LHCN-M2 (cell line): Measurements from ENCODE around the gene BCL2. TPM values are rescaled to one million over a fixed set of nuclear protein-coding genes. Genes with fewer than 3 reads are reported as not detected.

ENCODE experiments used
- DNase-seq: peaks from one replicate; pipeline ENCODE4 v3.0.0-alpha.2; 2012; ENCODE audit warnings: low read depth
- total RNA-seq: library from RNA; depleted of rRNA; stranded (reverse); fragments of >200 nt; gene quantifications from 2 replicates; pipeline ENCODE4 v1.2.3, GENCODE V29; 2014

The BCL2 gene
- total RNA-seq, 1 experiment from 2014 or later, result 2.5 TPM

DNA sequence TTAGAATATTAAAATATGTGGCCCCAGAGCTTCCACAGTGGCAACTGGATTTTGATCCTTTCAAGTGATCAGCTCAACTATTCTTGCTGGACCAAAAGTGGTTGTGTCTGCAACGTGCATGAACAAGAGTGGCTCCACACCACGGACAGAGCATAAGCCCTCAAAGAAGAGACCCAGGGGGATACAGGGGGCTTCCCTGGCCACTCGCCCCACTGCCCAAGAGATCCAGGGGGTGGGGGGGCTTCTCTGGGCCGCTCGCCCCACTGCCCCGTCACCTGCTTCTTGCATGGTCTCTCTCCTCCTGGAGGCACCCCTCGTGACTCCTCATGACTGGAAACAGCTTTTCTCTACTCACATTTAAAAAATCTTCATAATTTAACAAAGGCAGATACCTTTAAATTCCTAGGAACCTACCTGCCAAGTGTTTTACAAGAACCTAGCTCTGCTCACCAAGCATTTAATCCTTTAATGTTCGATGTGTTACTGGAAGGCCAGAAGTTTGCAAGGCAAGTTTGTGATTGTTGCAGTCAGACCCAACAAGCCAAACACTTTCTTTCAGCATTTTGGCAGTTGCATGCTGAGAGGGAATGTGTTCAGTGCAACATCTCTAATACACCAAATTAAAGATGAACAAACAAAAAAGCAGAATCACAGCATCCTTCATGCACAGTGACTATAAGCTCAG is 174.3 kb downstream of the BCL2 start:
- DNase-seq, result no peak

DNA sequence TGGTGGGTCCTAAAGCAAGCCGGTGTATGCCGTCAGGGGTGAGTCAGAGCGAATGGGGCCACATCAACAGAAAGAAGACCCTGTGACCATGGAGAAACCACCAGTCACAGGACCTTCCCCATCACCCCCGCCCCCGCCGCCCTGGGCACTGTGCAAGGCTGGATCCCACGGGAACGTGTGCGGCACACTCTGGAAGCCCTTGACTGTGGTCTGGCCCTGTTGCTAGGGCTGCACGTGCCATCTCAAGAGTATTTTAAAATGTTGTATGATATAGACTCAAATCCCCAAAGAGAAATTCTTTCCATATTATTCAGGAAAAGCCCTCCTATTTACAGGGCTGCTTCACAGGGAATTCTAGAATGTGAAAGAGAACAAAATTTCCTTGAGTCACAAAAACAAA is 174.8 kb downstream of the BCL2 start:
- no peak for DNase-seq

DNA sequence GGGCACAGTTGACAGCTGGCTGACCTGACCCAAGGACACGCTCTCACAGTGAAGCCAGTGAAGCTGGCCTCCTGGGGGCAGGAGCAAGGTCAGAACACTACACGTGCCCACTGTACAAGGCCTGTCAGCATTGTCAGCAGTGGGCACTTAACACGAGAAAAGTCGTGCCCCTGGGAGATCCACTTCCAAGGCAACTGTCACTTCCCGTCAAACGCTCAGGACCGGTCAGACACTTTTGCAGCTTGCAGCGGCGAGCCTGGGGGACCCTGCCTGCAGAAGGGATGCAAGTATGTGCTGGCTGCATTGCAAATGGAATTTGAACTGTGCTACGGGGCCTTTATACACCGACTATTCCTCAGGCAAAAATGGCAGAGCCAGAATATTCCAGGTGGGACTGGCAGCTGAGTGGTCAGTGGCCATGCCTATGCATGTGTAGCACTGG is 176.2 kb downstream of the BCL2 start:
- DNase-seq, result no peak

DNA sequence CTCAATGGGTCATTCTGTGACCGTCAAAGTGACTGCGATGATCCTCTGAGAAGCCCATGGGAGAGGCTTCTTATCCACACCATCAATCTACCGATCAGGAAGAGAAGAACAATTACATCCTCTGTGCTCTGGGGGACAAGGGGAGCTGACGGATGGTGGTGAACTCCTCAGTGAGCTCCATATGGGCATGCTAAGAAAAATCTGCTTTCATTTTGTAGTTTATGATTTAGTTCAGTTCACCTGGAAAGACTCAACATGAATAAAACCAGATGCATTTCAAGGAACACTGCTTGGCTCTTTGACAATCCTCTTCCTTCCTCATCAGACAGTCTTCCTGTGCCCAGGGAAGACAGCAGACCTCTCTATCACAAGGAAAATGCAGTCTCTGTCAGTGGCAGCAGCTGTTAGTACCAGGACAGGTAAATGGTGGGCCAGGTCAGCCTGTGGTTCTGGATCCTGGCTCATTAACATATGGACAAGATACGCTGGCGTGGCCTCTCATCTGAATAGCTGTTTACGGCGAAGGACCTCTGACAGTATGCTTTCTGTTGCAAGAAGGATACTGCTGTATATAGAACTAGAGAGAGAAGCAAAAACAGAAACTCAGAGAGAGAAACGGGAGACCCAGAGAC is 176.9 kb downstream of the BCL2 start:
- no peak for DNase-seq

GRCh38 chr18:63141778-63142176 is 177.8 kb downstream of the BCL2 start:
- DNase-seq, result no peak

- no peak for DNase-seq
These were observed 178.4 kb downstream of the BCL2 start for GRCh38 chr18:63140997-63141777.

GRCh38 chr18:63140038-63140450 is 179.5 kb downstream of the BCL2 start:
- no peak for DNase-seq

- DNase-seq, result no peak
These were observed 180.9 kb downstream of the BCL2 start for GRCh38 chr18:63138436-63139340.

DNA sequence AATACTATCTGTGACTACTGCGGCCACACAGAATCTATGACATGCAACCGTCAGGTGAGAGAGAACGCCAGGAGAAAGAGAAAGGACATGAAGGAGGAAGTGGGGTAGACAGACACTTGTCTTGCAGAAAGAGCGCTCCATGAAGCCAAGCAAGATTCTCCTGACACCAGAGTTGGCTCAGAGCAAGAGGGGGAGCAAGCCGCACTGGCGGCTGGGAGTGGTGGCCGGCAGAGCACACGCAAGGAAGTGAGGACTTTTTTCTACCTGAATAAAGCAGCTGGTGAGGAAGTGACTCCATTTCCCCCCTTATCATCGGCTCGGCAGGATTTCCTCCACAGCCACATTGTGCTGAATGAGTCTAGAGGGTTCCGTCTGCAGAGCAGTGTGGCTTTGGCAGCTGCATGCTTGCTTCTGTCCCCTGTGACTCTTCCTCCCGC is 181.6 kb downstream of the BCL2 start:
- no peak for DNase-seq

DNA sequence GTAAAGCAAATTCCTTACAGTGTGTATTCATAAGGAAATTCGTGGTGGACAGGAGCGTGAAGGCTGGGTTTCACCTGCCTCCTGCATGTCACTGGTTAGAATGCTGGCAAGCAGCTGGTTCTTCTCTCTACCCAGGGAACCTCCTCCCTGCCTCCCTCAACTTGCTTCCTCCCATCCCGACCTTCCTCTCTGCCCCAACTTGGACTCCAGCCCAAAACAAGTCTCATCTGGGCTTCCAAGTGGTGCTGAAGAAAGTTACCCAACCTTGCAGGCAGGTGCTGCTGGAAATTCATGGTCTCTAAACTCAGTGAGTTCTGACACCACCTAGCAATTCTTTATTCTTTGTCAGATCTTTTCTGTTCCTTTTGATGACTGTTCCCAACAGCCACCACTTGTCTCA is 184.5 kb downstream of the BCL2 start:
- DNase-seq, result no peak

DNA sequence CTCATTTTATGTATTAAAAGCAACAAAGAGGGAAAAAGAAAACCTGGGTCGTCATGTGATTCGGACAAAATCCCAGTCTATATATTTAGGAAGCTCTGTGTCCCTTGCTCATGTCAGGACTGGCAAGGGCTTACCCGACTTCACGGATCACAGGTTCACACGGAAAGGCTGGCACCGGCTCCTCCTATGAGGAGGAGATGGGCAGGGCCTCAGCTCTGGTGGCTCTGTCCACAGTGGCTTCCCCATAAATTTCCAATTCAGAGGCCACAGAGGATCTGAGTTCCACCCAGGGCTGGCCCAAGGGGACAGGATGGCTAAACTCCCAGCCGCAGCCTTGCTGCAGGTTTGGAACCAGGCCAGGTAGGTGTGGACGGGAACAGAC is 186.8 kb downstream of the BCL2 start:
- no peak for DNase-seq

DNA sequence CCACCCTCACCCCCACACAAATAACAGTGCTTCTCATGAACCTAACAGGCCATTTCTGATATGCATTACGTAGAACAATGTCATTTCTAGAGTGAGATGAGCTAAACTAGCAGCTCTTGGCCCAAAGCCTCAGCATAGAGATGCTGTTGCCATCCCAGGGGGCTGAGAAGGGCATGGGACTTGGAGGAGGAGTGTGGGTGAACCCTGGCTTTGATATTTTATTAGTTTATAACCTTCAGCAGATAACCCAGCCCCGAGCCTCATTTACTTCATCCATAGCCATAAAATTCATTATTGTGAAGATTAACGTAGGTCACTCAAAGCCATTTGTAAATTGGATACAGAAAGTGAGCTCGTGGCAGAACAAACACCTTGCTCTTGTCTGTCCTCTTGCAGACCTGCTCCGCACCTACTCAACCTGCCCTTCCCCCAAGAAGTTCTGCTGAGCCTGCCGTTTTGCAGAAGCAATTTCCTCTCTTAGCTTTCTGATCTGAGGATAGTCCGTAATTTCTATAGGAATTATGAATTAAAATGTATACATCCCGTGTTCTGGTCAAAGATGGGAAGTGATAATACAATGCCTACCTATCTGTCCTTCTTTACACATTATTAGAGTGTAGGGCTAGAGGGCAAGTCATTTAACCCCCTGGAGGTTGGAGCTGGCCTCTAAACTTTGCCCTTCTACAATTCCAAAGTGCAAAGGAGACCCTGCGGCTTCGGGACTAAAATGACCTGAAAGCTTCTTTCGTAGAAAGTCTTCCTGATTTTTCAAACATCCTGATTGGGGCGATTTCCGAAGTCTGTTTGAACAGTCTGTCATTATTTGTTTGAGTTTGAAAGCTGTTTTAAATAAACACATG is 187.4 kb downstream of the BCL2 start:
- no peak for DNase-seq

- peak; percentile 52 for DNase-seq
These were observed 188.2 kb downstream of the BCL2 start for GRCh38 chr18:63131106-63131958.

DNA sequence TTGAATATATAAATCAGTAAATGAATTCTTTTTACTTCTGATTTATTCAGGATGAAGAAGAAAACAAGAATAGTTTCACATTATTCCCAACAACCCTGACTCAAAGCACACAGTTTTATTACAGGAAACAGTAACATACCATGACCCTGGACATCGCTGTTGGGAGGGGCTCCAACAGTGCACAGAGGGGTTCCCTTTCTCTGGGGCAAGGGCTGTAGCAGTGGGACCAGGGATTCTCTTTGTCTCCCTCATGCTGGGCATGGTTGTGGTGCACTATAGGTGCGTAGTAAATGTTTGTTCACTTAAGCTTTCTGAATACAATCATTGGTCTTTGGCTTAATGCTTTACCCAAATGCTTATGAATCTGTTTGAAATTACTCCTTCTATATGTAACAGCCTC is 189.4 kb downstream of the BCL2 start:
- DNase-seq, result no peak

DNA sequence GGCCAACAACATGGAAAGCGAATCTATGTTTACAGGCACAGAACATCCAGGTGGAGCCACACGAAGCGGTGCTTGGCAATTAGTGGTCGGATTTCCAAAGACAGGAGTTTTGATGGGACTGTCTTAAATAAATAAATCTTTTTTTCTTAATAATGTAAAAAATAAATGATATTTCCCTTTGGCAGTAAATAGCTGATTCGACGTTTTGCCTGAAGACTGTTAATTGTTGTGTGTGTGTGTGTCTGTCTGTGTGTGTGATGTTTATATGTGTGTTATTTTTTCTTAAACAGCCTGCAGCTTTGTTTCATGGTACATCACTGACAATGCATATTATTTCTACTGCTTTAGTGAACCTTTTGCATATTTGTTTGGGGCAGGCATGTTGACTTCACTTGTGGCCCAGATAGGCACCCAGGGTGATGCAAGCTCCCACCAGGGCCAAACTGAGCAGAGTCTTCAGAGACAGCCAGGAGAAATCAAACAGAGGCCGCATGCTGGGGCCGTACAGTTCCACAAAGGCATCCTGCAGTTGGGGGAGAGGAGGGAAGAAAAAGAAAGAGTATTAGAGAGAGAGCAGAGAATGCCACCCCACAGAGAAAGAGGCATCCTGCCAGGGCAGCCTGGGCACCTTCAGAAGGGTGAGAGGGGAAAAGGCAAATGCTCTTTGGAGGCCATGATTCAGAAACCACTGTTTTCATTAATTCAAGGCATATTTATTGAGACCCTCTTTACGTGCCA is 191.2 kb downstream of the BCL2 start:
- DNase-seq, result no peak

DNA sequence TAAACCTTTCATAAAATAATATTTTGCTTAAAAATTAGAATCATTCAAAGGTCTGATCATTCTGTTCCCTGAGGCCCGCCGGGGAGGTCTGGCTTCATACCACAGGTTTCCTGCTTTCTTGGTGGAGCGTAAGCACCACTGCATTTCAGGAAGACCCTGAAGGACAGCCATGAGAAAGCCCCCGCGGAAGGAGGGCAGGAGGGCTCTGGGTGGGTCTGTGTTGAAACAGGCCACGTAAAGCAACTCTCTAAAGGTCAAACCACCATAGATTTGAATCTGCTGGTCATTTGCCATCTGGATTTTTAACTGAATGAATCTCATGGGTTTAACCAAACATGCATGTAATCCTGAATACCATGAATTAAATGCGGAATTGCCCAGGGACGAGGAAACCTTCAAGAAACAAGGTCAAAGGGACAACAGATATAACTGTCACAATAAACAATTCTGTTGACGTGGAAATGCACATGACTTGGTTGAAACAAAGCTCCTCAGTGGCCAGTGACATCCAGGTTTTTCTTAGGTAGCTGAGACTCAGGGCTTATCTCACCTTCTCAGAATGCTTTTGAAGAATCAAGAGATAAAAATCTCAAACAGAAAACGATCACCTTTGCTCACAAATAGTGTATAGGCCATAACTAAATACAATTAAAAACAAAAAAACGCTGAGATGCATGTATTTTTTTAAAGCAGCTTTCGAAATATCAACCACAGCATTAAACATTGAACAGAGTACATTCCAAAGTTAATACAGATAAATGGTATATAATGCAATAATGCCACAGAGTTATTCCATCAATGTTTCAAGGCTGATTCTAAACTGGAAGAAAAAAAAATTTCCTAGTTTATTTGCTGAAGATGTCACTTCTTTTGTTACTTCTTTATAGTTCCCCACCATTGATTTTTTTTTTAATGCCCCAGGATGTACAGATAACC is 193.2 kb downstream of the BCL2 start:
- no peak for DNase-seq

DNA sequence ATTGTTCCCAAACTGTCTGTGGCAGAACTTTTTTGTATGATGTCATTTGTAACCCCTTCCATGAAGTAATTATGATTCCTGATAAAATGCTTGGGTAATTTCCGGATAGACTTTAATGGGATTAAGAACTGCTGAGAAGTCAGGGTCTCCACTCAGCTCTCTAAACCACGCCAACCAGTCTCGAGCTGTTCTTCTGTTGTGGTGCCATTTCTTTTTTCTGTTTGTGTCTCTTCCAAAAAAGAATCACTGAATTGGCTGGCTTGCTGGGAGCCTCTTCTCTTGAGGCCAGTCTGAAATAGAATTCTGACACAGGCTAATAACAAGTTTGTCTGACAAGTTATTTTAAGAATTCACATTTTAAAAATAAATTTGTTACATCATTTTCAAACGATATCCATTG is 198.9 kb downstream of the BCL2 start:
- DNase-seq, result no peak

- peak; percentile 41 for DNase-seq
These were observed 199.9 kb downstream of the BCL2 start for GRCh38 chr18:63119647-63120046.
